Activated CD8-positive, alpha-beta memory T cell treated with anti-CD3 and anti-CD28 coated beads for 36 hours (primary cell): Measurements from ENCODE around the gene GPR158. TPM values are rescaled to one million over a fixed set of nuclear protein-coding genes. Genes with fewer than 3 reads are reported as not detected.
"Not testable (repeated sequence)": the region's sequence is repeated elsewhere in the genome, so short reads cannot be mapped to it uniquely, and the experiment has no call there.

Experiments used
- CTCF ChIA-PET: fragments of 350-600 bp; sonication (Branson Sonifier 250); formaldehyde crosslinking; loops from one replicate; lab custom pipeline; 2021; ENCODE audit warnings: antibody characterized with exemption; lab: Charles Lee
- POLR2A ChIA-PET: fragments of 350-600 bp; sonication (Branson Sonifier 250); formaldehyde crosslinking; loops from one replicate; lab custom pipeline; 2021; ENCODE audit warnings: antibody characterized with exemption; lab: Charles Lee
- total RNA-seq, 2 experiments: library from RNA; stranded (reverse); gene quantifications; one replicate each; pipeline ENCODE4 v1.2.3, GENCODE V29; 2021

The GPR158 gene
- total RNA-seq, 2 experiments from 2014 or later = not detected

GRCh38 chr10:25294032-25294926 lies 119.5 kb downstream of the GPR158 start:
- ChIA-PET POLR2A (no interaction called here), CTCF (no interaction called here)

- CTCF ChIA-PET = no interaction called here
- POLR2A ChIA-PET = no interaction called here
These were observed 121.5 kb downstream of the GPR158 start for GRCh38 chr10:25296324-25296723.

GRCh38 chr10:25297466-25297865 lies 122.7 kb downstream of the GPR158 start:
- ChIA-PET CTCF (no interaction called here), POLR2A (no interaction called here)

- ChIA-PET POLR2A (no interaction called here), CTCF (no interaction called here)
These were observed 125.3 kb downstream of the GPR158 start for GRCh38 chr10:25300073-25300472.

GRCh38 chr10:25304606-25305005 lies 129.8 kb downstream of the GPR158 start:
- POLR2A ChIA-PET = no interaction called here
- CTCF ChIA-PET = no interaction called here

- ChIA-PET CTCF (no interaction called here), POLR2A (no interaction called here)
These were observed 131.6 kb downstream of the GPR158 start for GRCh38 chr10:25306386-25306785.

GRCh38 chr10:25308278-25308677 lies 133.5 kb downstream of the GPR158 start:
- CTCF ChIA-PET = no interaction called here
- POLR2A ChIA-PET = no interaction called here

GRCh38 chr10:25317596-25318211 lies 142.9 kb downstream of the GPR158 start:
- POLR2A ChIA-PET, CTCF ChIA-PET: not testable (repeated sequence)

- POLR2A ChIA-PET = no interaction called here
- CTCF ChIA-PET = no interaction called here
These were observed 152.5 kb downstream of the GPR158 start for GRCh38 chr10:25327273-25327672.

GRCh38 chr10:25328361-25328760 lies 153.6 kb downstream of the GPR158 start:
- POLR2A ChIA-PET = no interaction called here
- CTCF ChIA-PET = interaction anchor here (0.7 kb wide), 1 partner anchor 260 kb away, joined by 3 read pairs; no protein-coding TSS in a partner anchor

- CTCF ChIA-PET, POLR2A ChIA-PET: not testable (repeated sequence)
These were observed 154.8 kb downstream of the GPR158 start for GRCh38 chr10:25329587-25329986.

- CTCF ChIA-PET = no interaction called here
- POLR2A ChIA-PET = no interaction called here
These were observed 159.6 kb downstream of the GPR158 start for GRCh38 chr10:25334445-25334844.

GRCh38 chr10:25336330-25336729 lies 161.5 kb downstream of the GPR158 start:
- CTCF ChIA-PET = no interaction called here
- POLR2A ChIA-PET = no interaction called here

- CTCF ChIA-PET = no interaction called here
These were observed 163.5 kb downstream of the GPR158 start for GRCh38 chr10:25338271-25338670.

GRCh38 chr10:25339966-25340365 lies 165.2 kb downstream of the GPR158 start:
- CTCF ChIA-PET = no interaction called here

More at GRCh38 chr10:25338271-25338670, 163.5 kb downstream of the GPR158 start:
- POLR2A ChIA-PET = no interaction called here

GRCh38 chr10:25349520-25349919 lies 174.7 kb downstream of the GPR158 start:
- ChIA-PET CTCF (no interaction called here), POLR2A (no interaction called here)

More at GRCh38 chr10:25339966-25340365, 165.2 kb downstream of the GPR158 start:
- POLR2A ChIA-PET = no interaction called here

GRCh38 chr10:25356609-25357008 lies 181.8 kb downstream of the GPR158 start:
- ChIA-PET CTCF (no interaction called here), POLR2A (no interaction called here)

- ChIA-PET POLR2A (no interaction called here), CTCF (no interaction called here)
These were observed 182.5 kb downstream of the GPR158 start for GRCh38 chr10:25357269-25357668.

- POLR2A ChIA-PET = no interaction called here
- CTCF ChIA-PET = no interaction called here
These were observed 207.4 kb downstream of the GPR158 start for GRCh38 chr10:25382029-25382810.

GRCh38 chr10:25382901-25383300 lies 208.1 kb downstream of the GPR158 start:
- POLR2A ChIA-PET, CTCF ChIA-PET: not testable (repeated sequence)
